Measurements from ENCODE around the gene PAPLN.

PAPLN gene

GRCh38 chr14:73227812-73228781 lies 9.2 kb upstream of the PAPLN start:
- TF ChIP-seq CTCF (IDR thresholded peaks at IDR 0.05; ENCODE audit: low read depth, low read length, missing control alignments) = no peak
- peak overlapping the region; percentile 8 for H3K4me3 ChIP-seq (ENCODE audit: low read depth, low read length)
- in situ Hi-C loops (cut with HindIII; ENCODE audit: low sequenced_read_pairs) = no loop called here
- DNase-seq (ENCODE audit: low read depth) = peak; percentile 85

GRCh38 chr14:73230051-73230450 lies 7.3 kb upstream of the PAPLN start:
- no peak overlapping the region for H3K4me3 ChIP-seq (ENCODE audit: low read depth, low read length)
- DNase-seq (ENCODE audit: low read depth) = no peak
- in situ Hi-C loops (cut with HindIII; ENCODE audit: low sequenced_read_pairs) = no loop called here
- TF ChIP-seq CTCF (IDR thresholded peaks at IDR 0.05; ENCODE audit: low read depth, low read length, missing control alignments) = no peak

GRCh38 chr14:73231981-73232851 lies 5.1 kb upstream of the PAPLN start:
- TF ChIP-seq CTCF (IDR thresholded peaks at IDR 0.05; ENCODE audit: low read depth, low read length, missing control alignments) = peak; percentile 30
- no peak overlapping the region for H3K4me3 ChIP-seq (ENCODE audit: low read depth, low read length)
- in situ Hi-C loops (cut with HindIII; ENCODE audit: low sequenced_read_pairs) = no loop called here
- no peak for DNase-seq (ENCODE audit: low read depth)

GRCh38 chr14:73232984-73233383 lies 4.3 kb upstream of the PAPLN start:
- peak; percentile 4 for TF ChIP-seq CTCF (IDR thresholded peaks at IDR 0.05; ENCODE audit: low read depth, low read length, missing control alignments)
- in situ Hi-C loops (cut with HindIII; ENCODE audit: low sequenced_read_pairs) = no loop called here

GRCh38 chr14:73233564-73233963 lies 3.7 kb upstream of the PAPLN start:
- H3K4me3 ChIP-seq (ENCODE audit: low read depth, low read length) = no peak overlapping the region
- TF ChIP-seq CTCF (IDR thresholded peaks at IDR 0.05; ENCODE audit: low read depth, low read length, missing control alignments) = no peak
- no peak for DNase-seq (ENCODE audit: low read depth)
- in situ Hi-C loops (cut with HindIII; ENCODE audit: low sequenced_read_pairs) = no loop called here

More at GRCh38 chr14:73232984-73233383, 4.3 kb upstream of the PAPLN start:
- no peak for DNase-seq (ENCODE audit: low read depth)
- H3K4me3 ChIP-seq (ENCODE audit: low read depth, low read length) = no peak overlapping the region

GRCh38 chr14:73234029-73234428 lies 3.3 kb upstream of the PAPLN start:
- DNase-seq (ENCODE audit: low read depth) = no peak

More at GRCh38 chr14:73234029-73234428, 3.3 kb upstream of the PAPLN start:
- in situ Hi-C loops (cut with HindIII; ENCODE audit: low sequenced_read_pairs) = no loop called here
- no peak for TF ChIP-seq CTCF (IDR thresholded peaks at IDR 0.05; ENCODE audit: low read depth, low read length, missing control alignments)
- H3K4me3 ChIP-seq (ENCODE audit: low read depth, low read length) = no peak overlapping the region
